GM23338 (cell line): ENCODE data around the gene PLA2G6. TPM values are rescaled to one million over a fixed set of nuclear protein-coding genes. Genes with fewer than 3 reads are reported as not detected.

Experiments used
- ATAC-seq: fragments of 200-7000 bp; cut with Tn5 transposase; 3 replicates; pipeline ENCODE4 v1.9.1; 2020
- DNase-seq: peaks from one replicate; pipeline ENCODE4 v3.0.0-alpha.2; 2015; ENCODE audit warnings: low spot score
- H2AFZ ChIP-seq: fragments of 200-600 bp; sonication (generic); 2 replicates; pipeline ENCODE4 v1.8.0; 2016; ENCODE audit warnings: antibody characterized with exemption, mild to moderate bottlenecking, moderate library complexity
- H3F3A ChIP-seq: fragments of 200-600 bp; sonication (generic); replicated peaks from 2 replicates; pipeline ENCODE4 v1.8.0; 2017; ENCODE audit warnings: antibody characterized with exemption, mixed run types, low read depth
- H3K27ac ChIP-seq: fragments of 200-600 bp; sonication (generic); 2 replicates; pipeline ENCODE4 v1.6.1; 2016; ENCODE audit warnings: low read depth
- H3K27me3 ChIP-seq: fragments of 200-600 bp; sonication (generic); 2 replicates; pipeline ENCODE4 v1.8.0; 2016; ENCODE audit warnings: mild to moderate bottlenecking, mixed run types, moderate library complexity; ENCODE audit not compliant: insufficient read depth
- H3K36me3 ChIP-seq: fragments of 200-600 bp; sonication (generic); 2 replicates; pipeline ENCODE4 v1.8.0; 2016; ENCODE audit warnings: mild to moderate bottlenecking; ENCODE audit not compliant: insufficient read depth
- H3K4me1 ChIP-seq: fragments of 200-600 bp; sonication (generic); 2 replicates; pipeline ENCODE4 v1.8.0; 2016; ENCODE audit warnings: mild to moderate bottlenecking, moderate library complexity; ENCODE audit not compliant: insufficient read depth
- H3K4me2 ChIP-seq: fragments of 200-600 bp; sonication (generic); 2 replicates; pipeline ENCODE4 v1.7.1; 2017; ENCODE audit warnings: mixed run types
- H3K4me3 ChIP-seq: fragments of 200-600 bp; sonication (generic); 2 replicates; pipeline ENCODE4 v1.6.1; 2016; ENCODE audit warnings: mixed run types
- H3K79me2 ChIP-seq: fragments of 200-600 bp; sonication (generic); replicated peaks from 2 replicates; pipeline ENCODE4 v1.8.0; 2017; ENCODE audit warnings: mild to moderate bottlenecking; ENCODE audit not compliant: insufficient read depth
- H3K9me2 ChIP-seq: fragments of 200-600 bp; sonication (generic); 2 replicates; pipeline ENCODE4 v1.8.0; 2017; ENCODE audit not compliant: insufficient read depth
- H4K20me1 ChIP-seq: fragments of 200-600 bp; sonication (generic); replicated peaks from 2 replicates; pipeline ENCODE4 v1.8.0; 2017; ENCODE audit warnings: mild to moderate bottlenecking; ENCODE audit not compliant: insufficient read depth
- H3K27ac Mint-ChIP-seq: 2 replicates; pipeline ENCODE4 v1.8.0; 2020; ENCODE audit warnings: inconsistent platforms, mild to moderate bottlenecking, moderate library complexity, mixed read lengths
- H3K27me3 Mint-ChIP-seq: 3 replicates; pipeline ENCODE4 v1.8.0; 2022; ENCODE audit warnings: low read depth, mild to moderate bottlenecking, moderate library complexity, mixed read lengths, inconsistent platforms; ENCODE audit not compliant: insufficient read depth, poor library complexity
- H3K36me3 Mint-ChIP-seq: 3 replicates; pipeline ENCODE4 v1.8.0; 2021; ENCODE audit warnings: low read depth, mild to moderate bottlenecking, inconsistent platforms, moderate library complexity, mixed read lengths
- H3K4me1 Mint-ChIP-seq: 3 replicates; pipeline ENCODE4 v1.8.0; 2020; ENCODE audit warnings: mild to moderate bottlenecking, inconsistent platforms, mixed read lengths
- H3K4me3 Mint-ChIP-seq: 3 replicates; pipeline ENCODE4 v1.8.0; 2021; ENCODE audit warnings: moderate library complexity, mild to moderate bottlenecking, inconsistent platforms, mixed read lengths
- H3K9me3 Mint-ChIP-seq: 3 replicates; pipeline ENCODE4 v1.8.0; 2020; ENCODE audit warnings: moderate library complexity, mild to moderate bottlenecking, inconsistent platforms, mixed read lengths
- CREB1 ChIP-seq: fragments of 250-450 bp; sonication (Bioruptor Pico); IDR thresholded peaks from 2 replicates; pipeline ENCODE4 v1.5.0; 2020; ENCODE audit warnings: low read depth, mild to moderate bottlenecking, moderate library complexity
- EZH2 ChIP-seq: fragments of 200-600 bp; sonication (generic); IDR thresholded peaks from one replicate; pipeline ENCODE4 v1.8.0; 2017; ENCODE audit warnings: antibody characterized with exemption, mild to moderate bottlenecking, low read depth; ENCODE audit not compliant: unreplicated experiment
- EZH2phosphoT487 ChIP-seq: fragments of 200-600 bp; sonication (generic); IDR thresholded peaks from one replicate; pipeline ENCODE4 v1.8.1; 2018; ENCODE audit warnings: antibody characterized with exemption; ENCODE audit not compliant: unreplicated experiment
- JUNB ChIP-seq: IDR thresholded peaks from one replicate; pipeline ENCODE4 v1.6.1; 2016; ENCODE audit warnings: antibody characterized with exemption; ENCODE audit not compliant: unreplicated experiment
- NANOG ChIP-seq: IDR thresholded peaks from 2 replicates; pipeline ENCODE4 v1.6.1; 2016; ENCODE audit warnings: antibody characterized with exemption, borderline replicate concordance
- STAT1 ChIP-seq: IDR thresholded peaks from one replicate; pipeline ENCODE4 v1.6.1; 2016; ENCODE audit warnings: antibody characterized with exemption; ENCODE audit not compliant: unreplicated experiment
- ZNF114 ChIP-seq: fragments of 250-450 bp; sonication (Bioruptor Pico); IDR thresholded peaks from 2 replicates; pipeline ENCODE4 v1.5.0; 2020; ENCODE audit warnings: mild to moderate bottlenecking, moderate library complexity
- ZNF331 ChIP-seq: fragments of 250-450 bp; sonication (Bioruptor Pico); IDR thresholded peaks from 2 replicates; pipeline ENCODE4 v1.5.0; 2020; ENCODE audit warnings: low read depth, mild to moderate bottlenecking, moderate library complexity
- ZNF462 ChIP-seq: fragments of 250-450 bp; sonication (Bioruptor Pico); IDR thresholded peaks from 2 replicates; pipeline ENCODE4 v1.5.0; 2020; ENCODE audit warnings: mild to moderate bottlenecking, moderate library complexity
- polyA plus RNA-seq: library from polyadenylated mRNA; unstranded; fragments of >200 nt; fragmentation: Nextera tagmentation; extraction: Ambion mirVana; gene quantifications from 2 replicates; pipeline ENCODE4 v1.2.1, GENCODE V29; 2016
- total RNA-seq: library from RNA; depleted of rRNA; stranded (reverse); fragments of >200 nt; shearing (Covaris generic); gene quantifications from 2 replicates; pipeline ENCODE4 v1.2.3, GENCODE V29; 2014
- TF ChIP-seq, protein P1 (sequence below), 2 experiments: fragments of 200-600 bp in 1 of 2; sonication (generic) in 1 of 2; conservative IDR thresholded peaks; 2 replicates each; pipeline versions ENCODE4 v1.5.1 to v1.6.1; 2016 to 2017; ENCODE audit warnings: antibody characterized with exemption in 2 of 2, low read depth in 2 of 2, mild to moderate bottlenecking in 2 of 2, moderate library complexity in 1 of 2
- TF ChIP-seq, protein P2 (sequence below): IDR thresholded peaks from 2 replicates; pipeline ENCODE4 v1.6.1; 2016; ENCODE audit warnings: antibody characterized with exemption
- TF ChIP-seq, protein P3 (sequence below): IDR thresholded peaks from one replicate; pipeline ENCODE4 v1.6.1; 2018; ENCODE audit warnings: antibody characterized with exemption; ENCODE audit not compliant: unreplicated experiment

PLA2G6 gene
- total and polyA plus RNA-seq, 2 experiments from 2014 or later, result 4.5 to 12.6 TPM

DNA sequence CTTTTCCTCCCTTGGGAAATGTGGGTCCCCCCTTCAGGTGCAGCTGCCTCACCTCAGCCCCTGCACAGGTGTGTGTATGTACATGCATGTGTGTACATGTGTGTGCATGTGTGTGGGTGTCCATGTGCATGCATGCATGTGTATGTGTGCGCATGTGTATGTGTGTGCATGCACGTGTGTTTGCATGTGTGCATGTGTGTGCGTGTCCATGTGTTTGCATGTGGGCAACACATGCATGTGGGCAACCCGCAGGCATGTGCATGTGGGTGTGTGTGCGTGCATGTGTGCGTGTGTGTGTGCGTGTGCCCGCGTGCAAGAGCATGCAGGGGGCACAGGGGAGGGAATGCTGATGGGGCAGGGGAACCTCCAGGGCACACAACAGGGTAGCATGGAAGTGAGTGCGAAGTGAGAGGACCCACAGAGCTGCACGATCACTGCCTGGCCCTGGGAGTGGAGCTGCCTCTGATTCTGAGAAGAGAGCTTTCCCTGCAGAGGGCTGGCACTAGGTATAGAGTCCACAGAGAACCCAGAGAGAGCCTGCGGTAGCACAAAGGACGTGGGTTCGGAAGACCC, 56.5 kb downstream of the PLA2G6 start:
- Histone ChIP-seq H4K20me1 (no peaks in the 10 kb centered on the region), H3K79me2 (no peaks in the 10 kb centered on the region), H3K27me3 (no peaks in the 10 kb centered on the region), H3F3A (0 out of 2 replicates have a peak, but pooled peaks cover 3% of the 10 kb centered on the region), H3K4me2 (no peak overlapping the region), H3K27ac (no peak overlapping the region), H3K4me3 (no peak overlapping the region), H3K36me3 (no peaks in the 10 kb centered on the region), H3K9me2 (no peaks in the 10 kb centered on the region), H3K4me1 (no peaks in the 10 kb centered on the region), H2AFZ (no peak overlapping the region)
- Mint-ChIP-seq H3K27ac (no peak overlapping the region), H3K9me3 (no peaks in the 10 kb centered on the region), H3K27me3 (peaks cover 2% of the 10 kb centered on the region), H3K36me3 (no peaks in the 10 kb centered on the region; the same call in 2 of the 3 replicates), H3K4me3 (no peak overlapping the region), H3K4me1 (peaks cover 4% of the 10 kb centered on the region)
- DNase-seq (no peak), ATAC-seq (no peak)
- TF ChIP-seq NANOG (no peak), ZNF331 (CRISPR knock-in tag) (no peak), ZNF462 (CRISPR knock-in tag) (no peak), ZNF114 (CRISPR knock-in tag) (no peak), JUNB (no peak), CREB1 (no peak), EZH2phosphoT487 (no peak), EZH2 (no peak), STAT1 (no peak)
- TF ChIP-seq, protein P1, sequence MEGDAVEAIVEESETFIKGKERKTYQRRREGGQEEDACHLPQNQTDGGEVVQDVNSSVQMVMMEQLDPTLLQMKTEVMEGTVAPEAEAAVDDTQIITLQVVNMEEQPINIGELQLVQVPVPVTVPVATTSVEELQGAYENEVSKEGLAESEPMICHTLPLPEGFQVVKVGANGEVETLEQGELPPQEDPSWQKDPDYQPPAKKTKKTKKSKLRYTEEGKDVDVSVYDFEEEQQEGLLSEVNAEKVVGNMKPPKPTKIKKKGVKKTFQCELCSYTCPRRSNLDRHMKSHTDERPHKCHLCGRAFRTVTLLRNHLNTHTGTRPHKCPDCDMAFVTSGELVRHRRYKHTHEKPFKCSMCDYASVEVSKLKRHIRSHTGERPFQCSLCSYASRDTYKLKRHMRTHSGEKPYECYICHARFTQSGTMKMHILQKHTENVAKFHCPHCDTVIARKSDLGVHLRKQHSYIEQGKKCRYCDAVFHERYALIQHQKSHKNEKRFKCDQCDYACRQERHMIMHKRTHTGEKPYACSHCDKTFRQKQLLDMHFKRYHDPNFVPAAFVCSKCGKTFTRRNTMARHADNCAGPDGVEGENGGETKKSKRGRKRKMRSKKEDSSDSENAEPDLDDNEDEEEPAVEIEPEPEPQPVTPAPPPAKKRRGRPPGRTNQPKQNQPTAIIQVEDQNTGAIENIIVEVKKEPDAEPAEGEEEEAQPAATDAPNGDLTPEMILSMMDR (conservative IDR thresholded peaks at IDR 0.05; ENCODE audit: low read depth in 2 of 2), result no peak
- TF ChIP-seq, protein P2, sequence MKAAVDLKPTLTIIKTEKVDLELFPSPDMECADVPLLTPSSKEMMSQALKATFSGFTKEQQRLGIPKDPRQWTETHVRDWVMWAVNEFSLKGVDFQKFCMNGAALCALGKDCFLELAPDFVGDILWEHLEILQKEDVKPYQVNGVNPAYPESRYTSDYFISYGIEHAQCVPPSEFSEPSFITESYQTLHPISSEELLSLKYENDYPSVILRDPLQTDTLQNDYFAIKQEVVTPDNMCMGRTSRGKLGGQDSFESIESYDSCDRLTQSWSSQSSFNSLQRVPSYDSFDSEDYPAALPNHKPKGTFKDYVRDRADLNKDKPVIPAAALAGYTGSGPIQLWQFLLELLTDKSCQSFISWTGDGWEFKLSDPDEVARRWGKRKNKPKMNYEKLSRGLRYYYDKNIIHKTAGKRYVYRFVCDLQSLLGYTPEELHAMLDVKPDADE, result no peak
- TF ChIP-seq, protein P3, sequence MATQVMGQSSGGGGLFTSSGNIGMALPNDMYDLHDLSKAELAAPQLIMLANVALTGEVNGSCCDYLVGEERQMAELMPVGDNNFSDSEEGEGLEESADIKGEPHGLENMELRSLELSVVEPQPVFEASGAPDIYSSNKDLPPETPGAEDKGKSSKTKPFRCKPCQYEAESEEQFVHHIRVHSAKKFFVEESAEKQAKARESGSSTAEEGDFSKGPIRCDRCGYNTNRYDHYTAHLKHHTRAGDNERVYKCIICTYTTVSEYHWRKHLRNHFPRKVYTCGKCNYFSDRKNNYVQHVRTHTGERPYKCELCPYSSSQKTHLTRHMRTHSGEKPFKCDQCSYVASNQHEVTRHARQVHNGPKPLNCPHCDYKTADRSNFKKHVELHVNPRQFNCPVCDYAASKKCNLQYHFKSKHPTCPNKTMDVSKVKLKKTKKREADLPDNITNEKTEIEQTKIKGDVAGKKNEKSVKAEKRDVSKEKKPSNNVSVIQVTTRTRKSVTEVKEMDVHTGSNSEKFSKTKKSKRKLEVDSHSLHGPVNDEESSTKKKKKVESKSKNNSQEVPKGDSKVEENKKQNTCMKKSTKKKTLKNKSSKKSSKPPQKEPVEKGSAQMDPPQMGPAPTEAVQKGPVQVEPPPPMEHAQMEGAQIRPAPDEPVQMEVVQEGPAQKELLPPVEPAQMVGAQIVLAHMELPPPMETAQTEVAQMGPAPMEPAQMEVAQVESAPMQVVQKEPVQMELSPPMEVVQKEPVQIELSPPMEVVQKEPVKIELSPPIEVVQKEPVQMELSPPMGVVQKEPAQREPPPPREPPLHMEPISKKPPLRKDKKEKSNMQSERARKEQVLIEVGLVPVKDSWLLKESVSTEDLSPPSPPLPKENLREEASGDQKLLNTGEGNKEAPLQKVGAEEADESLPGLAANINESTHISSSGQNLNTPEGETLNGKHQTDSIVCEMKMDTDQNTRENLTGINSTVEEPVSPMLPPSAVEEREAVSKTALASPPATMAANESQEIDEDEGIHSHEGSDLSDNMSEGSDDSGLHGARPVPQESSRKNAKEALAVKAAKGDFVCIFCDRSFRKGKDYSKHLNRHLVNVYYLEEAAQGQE, result no peak
